SK-N-SH (cell line): ENCODE data around the gene AP3D1. TPM values are rescaled to one million over a fixed set of nuclear protein-coding genes. Genes with fewer than 3 reads are reported as not detected.
"Not testable (repeated sequence)": the region's sequence is repeated elsewhere in the genome, so short reads cannot be mapped to it uniquely, and the experiment has no call there.

Experiments used
- CTCF ChIA-PET: fragments of 300-600, 350-600 bp; formaldehyde crosslinking; extraction: SDS; loops from one replicate; lab custom pipeline; 2021; lab: Yijun Ruan, JAX
- POLR2A ChIA-PET: fragments of 350-600 bp; sonication (Branson Sonifier 250); formaldehyde crosslinking; extraction: SDS; loops from one replicate; lab custom pipeline; 2020; ENCODE audit warnings: antibody characterized with exemption, inconsistent platforms; lab: Yijun Ruan, JAX
- DNase-seq: peaks from one replicate; pipeline ENCODE4 v3.0.0; 2012
- H2AFZ ChIP-seq: fragments of 200-600 bp; sonication (generic); 2 replicates; pipeline ENCODE4 v1.8.1; 2016; ENCODE audit warnings: antibody characterized with exemption, mild to moderate bottlenecking, low read depth
- H3F3A ChIP-seq: fragments of 200-600 bp; sonication (generic); replicated peaks from 2 replicates; pipeline ENCODE3; 2016; ENCODE audit warnings: antibody characterized with exemption, mild to moderate bottlenecking; ENCODE audit not compliant: insufficient read depth
- H3K27ac ChIP-seq, 2 experiments: fragments of 200-500 bp in 1 of 2; fragments of 200-600 bp in 1 of 2; sonication (Bioruptor generic) in 1 of 2; sonication (generic), shearing (Covaris generic) in 1 of 2; 2 replicates each; pipeline versions ENCODE4 v1.5.1 to v1.6.1; 2014 to 2016; ENCODE audit warnings: low read depth in 2 of 2, inconsistent platforms in 1 of 2, low read length in 1 of 2, mild to moderate bottlenecking in 1 of 2, mixed read lengths in 1 of 2
- H3K27me3 ChIP-seq: fragments of 200-600 bp; sonication (generic), shearing (Covaris generic); 2 replicates; pipeline ENCODE4 v1.6.1; 2016; ENCODE audit warnings: mixed run types; ENCODE audit not compliant: insufficient read depth
- H3K36me3 ChIP-seq, 2 experiments: fragments of 200-500 bp in 1 of 2; fragments of 200-600 bp in 1 of 2; sonication (Bioruptor generic) in 1 of 2; sonication (generic) in 1 of 2; replicated peaks in 1 of 2; 2 replicates each; pipeline versions ENCODE3 to v1.5.1; 2014 to 2016; ENCODE audit warnings: low read length in 1 of 2, mild to moderate bottlenecking in 1 of 2; ENCODE audit not compliant: insufficient read depth in 2 of 2, control insufficient read depth in 1 of 2
- H3K4me1 ChIP-seq, 2 experiments: fragments of 200-500 bp in 1 of 2; fragments of 200-600 bp in 1 of 2; sonication (Bioruptor generic) in 1 of 2; sonication (generic), shearing (Covaris generic) in 1 of 2; 2 replicates each; pipeline versions ENCODE4 v1.5.1 to v1.6.1; 2014 to 2016; ENCODE audit warnings: low read depth in 1 of 2, low read length in 1 of 2, mixed run types in 1 of 2; ENCODE audit not compliant: insufficient read depth in 2 of 2, control insufficient read depth in 1 of 2
- H3K4me2 ChIP-seq: fragments of 200-600 bp; sonication (generic), shearing (Covaris generic); 2 replicates; pipeline ENCODE4 v1.6.1; 2017; ENCODE audit warnings: mixed run types
- H3K4me3 ChIP-seq, 2 experiments: fragments of 200-500 bp in 1 of 2; fragments of 200-600 bp in 1 of 2; sonication (Bioruptor generic) in 1 of 2; sonication (generic), shearing (Covaris generic) in 1 of 2; 2 replicates each; pipeline versions ENCODE4 v1.5.1 to v1.8.1; 2014 to 2016; ENCODE audit warnings: low read depth in 2 of 2, inconsistent platforms in 1 of 2, low read length in 1 of 2, mild to moderate bottlenecking in 1 of 2, mixed read lengths in 1 of 2, moderate library complexity in 1 of 2
- H3K79me2 ChIP-seq: fragments of 200-600 bp; sonication (generic); 2 replicates; pipeline ENCODE4 v1.8.1; 2017; ENCODE audit warnings: mild to moderate bottlenecking; ENCODE audit not compliant: insufficient read depth
- H3K9ac ChIP-seq: fragments of 200-600 bp; sonication (generic); 2 replicates; pipeline ENCODE4 v1.6.1; 2017; ENCODE audit warnings: mixed run types
- H3K9me2 ChIP-seq: fragments of 200-600 bp; sonication (generic); 2 replicates; pipeline ENCODE4 v1.6.1; 2017; ENCODE audit warnings: mixed run types
- H3K9me3 ChIP-seq: fragments of 200-600 bp; sonication (generic); 2 replicates; pipeline ENCODE4 v1.6.1; 2017; ENCODE audit warnings: mixed run types, mild to moderate bottlenecking, moderate library complexity
- H4K20me1 ChIP-seq: fragments of 200-600 bp; sonication (generic); 2 replicates; pipeline ENCODE4 v1.6.1; 2017; ENCODE audit warnings: mild to moderate bottlenecking, mixed run types; ENCODE audit not compliant: insufficient read depth
- FOXM1 ChIP-seq: IDR thresholded peaks from 2 replicates; pipeline ENCODE4 v1.4.0; 2012; ENCODE audit warnings: low read depth, mild to moderate bottlenecking
- GABPA ChIP-seq: IDR thresholded peaks from 2 replicates; pipeline ENCODE4 v1.4.0; 2012; ENCODE audit warnings: low read depth, mild to moderate bottlenecking
- MEF2A ChIP-seq: IDR thresholded peaks from 2 replicates; pipeline ENCODE4 v1.4.0; 2012; ENCODE audit warnings: low read depth, borderline replicate concordance
- NRF1 ChIP-seq: IDR thresholded peaks from 2 replicates; pipeline ENCODE4 v1.6.1; 2012; ENCODE audit warnings: low read depth, mild to moderate bottlenecking, low read length
- RCOR1 ChIP-seq: fragments of 150-350 bp; IDR thresholded peaks from 2 replicates; pipeline ENCODE4 v1.6.1; 2017; ENCODE audit warnings: antibody characterized with exemption, low read length
- SIN3A ChIP-seq: IDR thresholded peaks from 2 replicates; pipeline ENCODE4 v1.6.1; 2012; ENCODE audit warnings: low read depth, mild to moderate bottlenecking, low read length, moderate library complexity, borderline replicate concordance
- SMC3 ChIP-seq: IDR thresholded peaks from 2 replicates; pipeline ENCODE4 v1.6.1; 2012; ENCODE audit warnings: low read depth, low read length, improper control_type of control experiment
- TCF12 ChIP-seq: IDR thresholded peaks from 2 replicates; pipeline ENCODE4 v1.4.0; 2012
- WGBS: methylation state at CpG from one replicate; pipeline ENCODE4 v1.1.6; 2017; ENCODE audit warnings: low lambda C conversion rate; 5-methylcytosine and 5-hydroxymethylcytosine counted together
- polyA plus RNA-seq, 3 experiments: library from polyadenylated mRNA; depleted of rRNA; stranded (reverse); fragments of >200 nt; gene quantifications; 2 replicates each; pipeline ENCODE4 v1.2.3, GENCODE V29; 2012
- TF ChIP-seq, protein P1 (sequence below): fragments of 150-350 bp; IDR thresholded peaks from 2 replicates; pipeline ENCODE4 v1.6.1; 2017; ENCODE audit warnings: antibody characterized with exemption, low read length, low read depth, borderline replicate concordance
- TF ChIP-seq, protein P2 (sequence below): IDR thresholded peaks from 2 replicates; pipeline ENCODE4 v1.4.0; 2012; ENCODE audit warnings: low read depth, borderline replicate concordance
- TF ChIP-seq, protein P3 (sequence below): IDR thresholded peaks from 2 replicates; pipeline ENCODE4 v1.6.1; 2012; ENCODE audit warnings: mild to moderate bottlenecking, low read depth, low read length, moderate library complexity

AP3D1 gene
- polyA plus RNA-seq, 1 of the 3 experiments (the other 2 are of a cell fraction), result 127 TPM

DNA sequence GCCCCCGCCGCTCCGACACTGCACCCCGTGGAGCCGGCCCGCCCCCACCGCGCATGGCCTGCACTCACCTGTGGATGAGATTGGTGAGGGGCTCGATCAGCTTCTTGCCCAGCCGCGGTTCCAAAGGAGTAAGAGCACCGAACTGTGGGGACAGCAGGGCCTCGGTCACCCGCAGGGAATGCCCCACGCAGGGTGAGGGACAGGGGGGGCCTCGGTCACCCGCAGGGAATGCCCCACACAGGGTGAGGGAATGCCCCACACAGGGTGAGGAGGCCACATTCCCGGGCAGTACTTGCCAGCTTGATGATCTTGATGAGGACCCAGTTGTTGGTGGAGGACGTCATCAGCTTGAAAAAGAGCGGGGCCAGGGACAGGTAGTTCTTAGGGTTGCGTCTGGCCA is 22.3 kb downstream of the AP3D1 start:
- Histone ChIP-seq H3K4me3 (no peak overlapping the region), H2AFZ (no peak overlapping the region), H4K20me1 (peaks cover 47% of the 10 kb centered on the region), H3F3A (no peaks in the 10 kb centered on the region), H3K9me2 (no peaks in the 10 kb centered on the region)
- WGBS, result 90% methylated on average over 5 of the region's 21 CpGs
- POLR2A ChIA-PET, result no interaction called here
- TF ChIP-seq MEF2A, result no peak
- TF ChIP-seq FOXM1, result no peak
- TF ChIP-seq RCOR1, result no peak
- TF ChIP-seq, protein P1, sequence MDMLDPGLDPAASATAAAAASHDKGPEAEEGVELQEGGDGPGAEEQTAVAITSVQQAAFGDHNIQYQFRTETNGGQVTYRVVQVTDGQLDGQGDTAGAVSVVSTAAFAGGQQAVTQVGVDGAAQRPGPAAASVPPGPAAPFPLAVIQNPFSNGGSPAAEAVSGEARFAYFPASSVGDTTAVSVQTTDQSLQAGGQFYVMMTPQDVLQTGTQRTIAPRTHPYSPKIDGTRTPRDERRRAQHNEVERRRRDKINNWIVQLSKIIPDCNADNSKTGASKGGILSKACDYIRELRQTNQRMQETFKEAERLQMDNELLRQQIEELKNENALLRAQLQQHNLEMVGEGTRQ, result no peak
- TF ChIP-seq NRF1, result no peak
- TF ChIP-seq TCF12, result no peak
- no peak for TF ChIP-seq SIN3A
- TF ChIP-seq, protein P2, sequence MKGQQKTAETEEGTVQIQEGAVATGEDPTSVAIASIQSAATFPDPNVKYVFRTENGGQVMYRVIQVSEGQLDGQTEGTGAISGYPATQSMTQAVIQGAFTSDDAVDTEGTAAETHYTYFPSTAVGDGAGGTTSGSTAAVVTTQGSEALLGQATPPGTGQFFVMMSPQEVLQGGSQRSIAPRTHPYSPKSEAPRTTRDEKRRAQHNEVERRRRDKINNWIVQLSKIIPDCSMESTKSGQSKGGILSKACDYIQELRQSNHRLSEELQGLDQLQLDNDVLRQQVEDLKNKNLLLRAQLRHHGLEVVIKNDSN, result no peak
- TF ChIP-seq, all 33 proteins: peak for 0
- Histone ChIP-seq H3K4me2 (no peak overlapping the region), H3K36me3 (peaks cover 25 to 60% of the 10 kb centered on the region in 2 experiments), H3K9me3 (no peaks in the 10 kb centered on the region), H3K9ac (no peak overlapping the region), H3K4me1 (no peaks in the 10 kb centered on the region), H3K27me3 (no peaks in the 10 kb centered on the region), H3K79me2 (peaks cover 46% of the 10 kb centered on the region), H3K27ac (no peak overlapping the region)
- DNase-seq, result no peak
- CTCF ChIA-PET, result interaction anchor here (0.9 to 1.1 kb wide), 2 partner anchors 18 to 187 kb away, joined by 3 to 4 read pairs; no protein-coding TSS in a partner anchor

DNA sequence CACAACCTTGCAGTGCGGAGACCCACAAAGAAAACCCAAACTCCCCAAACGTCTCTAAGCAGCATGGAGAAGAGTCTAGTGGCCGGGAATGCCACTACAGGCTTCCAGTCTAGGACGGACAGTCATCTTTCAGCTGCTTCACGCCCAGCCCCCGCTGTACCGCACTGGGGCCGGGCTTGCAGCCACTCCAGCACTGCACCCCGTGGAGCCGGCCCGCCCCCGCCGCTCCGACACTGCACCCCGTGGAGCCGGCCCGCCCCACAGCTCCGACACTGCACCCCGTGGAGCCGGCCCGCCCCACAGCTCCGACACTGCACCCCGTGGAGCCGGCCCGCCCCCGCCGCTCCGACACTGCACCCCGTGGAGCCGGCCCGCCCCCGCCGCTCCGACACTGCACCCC is 23.1 kb downstream of the AP3D1 start:
- H2AFZ ChIP-seq, H3K27ac ChIP-seq, H3K27me3 ChIP-seq, H3K4me3 ChIP-seq, H3F3A ChIP-seq, H3K9ac ChIP-seq, DNase-seq, H3K9me3 ChIP-seq, POLR2A ChIA-PET, H3K4me2 ChIP-seq, H3K9me2 ChIP-seq, H3K4me1 ChIP-seq: not testable (repeated sequence)
- Histone ChIP-seq H3K79me2 (peaks cover 38% of the 10 kb centered on the region; the same call in 1 of the 2 replicates), H4K20me1 (peaks cover 52% of the 10 kb centered on the region), H3K36me3 (peaks cover 24 to 65% of the 10 kb centered on the region in 2 experiments)
- CTCF ChIA-PET, result interaction anchor here (1.2 kb wide), 1 partner anchor 188 kb away, joined by 3 read pairs; no protein-coding TSS in a partner anchor
- 95% methylated on average over 9 of the region's 34 CpGs for WGBS

DNA sequence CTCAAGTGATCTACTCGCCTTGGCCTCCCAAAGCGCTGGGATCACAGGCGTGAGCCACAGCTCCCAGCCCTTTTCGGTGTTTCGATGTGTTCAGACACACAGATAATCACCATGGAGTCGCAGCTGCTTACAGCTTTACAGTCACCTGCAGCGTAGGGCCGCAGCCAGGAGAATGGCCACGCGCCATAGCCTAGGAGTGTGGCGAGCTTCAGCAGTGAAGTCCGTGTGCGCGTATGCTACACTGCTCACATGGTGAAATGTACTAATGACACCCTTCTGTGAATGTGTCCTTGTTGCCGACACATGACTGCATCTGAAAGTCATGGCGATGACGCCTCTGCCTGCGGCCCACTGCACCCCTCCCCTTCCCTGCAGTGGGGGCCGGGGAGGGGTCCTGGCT is 23.6 kb downstream of the AP3D1 start:
- no peaks in the 10 kb centered on the region for H3K9me3 ChIP-seq
- no peak for TF ChIP-seq GABPA
- TF ChIP-seq, protein P3, sequence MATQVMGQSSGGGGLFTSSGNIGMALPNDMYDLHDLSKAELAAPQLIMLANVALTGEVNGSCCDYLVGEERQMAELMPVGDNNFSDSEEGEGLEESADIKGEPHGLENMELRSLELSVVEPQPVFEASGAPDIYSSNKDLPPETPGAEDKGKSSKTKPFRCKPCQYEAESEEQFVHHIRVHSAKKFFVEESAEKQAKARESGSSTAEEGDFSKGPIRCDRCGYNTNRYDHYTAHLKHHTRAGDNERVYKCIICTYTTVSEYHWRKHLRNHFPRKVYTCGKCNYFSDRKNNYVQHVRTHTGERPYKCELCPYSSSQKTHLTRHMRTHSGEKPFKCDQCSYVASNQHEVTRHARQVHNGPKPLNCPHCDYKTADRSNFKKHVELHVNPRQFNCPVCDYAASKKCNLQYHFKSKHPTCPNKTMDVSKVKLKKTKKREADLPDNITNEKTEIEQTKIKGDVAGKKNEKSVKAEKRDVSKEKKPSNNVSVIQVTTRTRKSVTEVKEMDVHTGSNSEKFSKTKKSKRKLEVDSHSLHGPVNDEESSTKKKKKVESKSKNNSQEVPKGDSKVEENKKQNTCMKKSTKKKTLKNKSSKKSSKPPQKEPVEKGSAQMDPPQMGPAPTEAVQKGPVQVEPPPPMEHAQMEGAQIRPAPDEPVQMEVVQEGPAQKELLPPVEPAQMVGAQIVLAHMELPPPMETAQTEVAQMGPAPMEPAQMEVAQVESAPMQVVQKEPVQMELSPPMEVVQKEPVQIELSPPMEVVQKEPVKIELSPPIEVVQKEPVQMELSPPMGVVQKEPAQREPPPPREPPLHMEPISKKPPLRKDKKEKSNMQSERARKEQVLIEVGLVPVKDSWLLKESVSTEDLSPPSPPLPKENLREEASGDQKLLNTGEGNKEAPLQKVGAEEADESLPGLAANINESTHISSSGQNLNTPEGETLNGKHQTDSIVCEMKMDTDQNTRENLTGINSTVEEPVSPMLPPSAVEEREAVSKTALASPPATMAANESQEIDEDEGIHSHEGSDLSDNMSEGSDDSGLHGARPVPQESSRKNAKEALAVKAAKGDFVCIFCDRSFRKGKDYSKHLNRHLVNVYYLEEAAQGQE, result no peak
- TF ChIP-seq SMC3, result no peak
- TF ChIP-seq NRF1, result no peak
- TF ChIP-seq, all 33 proteins: peak for 0
- no peak overlapping the region for H3K4me3 ChIP-seq
- no peaks in the 10 kb centered on the region for H3K27me3 ChIP-seq
- CTCF ChIA-PET, result interaction anchor here (1.2 kb wide), 1 partner anchor 188 kb away, joined by 3 read pairs; no protein-coding TSS in a partner anchor
- H3K4me2 ChIP-seq, result no peak overlapping the region
- H3K9ac ChIP-seq, result no peak overlapping the region
- peaks cover 21 to 67% of the 10 kb centered on the region in 2 experiments for H3K36me3 ChIP-seq
- H3F3A ChIP-seq, result no peaks in the 10 kb centered on the region
- 90% methylated on average over 14 of the region's 19 CpGs for WGBS
- no peak for DNase-seq
- POLR2A ChIA-PET, result no interaction called here
- H3K9me2 ChIP-seq, result no peaks in the 10 kb centered on the region
- H3K4me1 ChIP-seq, result no peaks in the 10 kb centered on the region
- H4K20me1 ChIP-seq, result peaks cover 56% of the 10 kb centered on the region
- H3K27ac ChIP-seq, result no peak overlapping the region
- H3K79me2 ChIP-seq, result peaks cover 37% of the 10 kb centered on the region; the same call in 1 of the 2 replicates
- no peak overlapping the region for H2AFZ ChIP-seq
